ENCODE results near the gene DBN1. TPM values are rescaled to one million over a fixed set of nuclear protein-coding genes. Genes with fewer than 3 reads are reported as not detected.

DBN1 gene
- total and polyA plus RNA-seq, 9 of the 15 experiments (the other 6 are each of a cell fraction or from before 2014, with no cell fraction given) = 0.25 to 87.2 (median 27.9) TPM

- no peak for TF ChIP-seq ZNF318 (IDR thresholded peaks at IDR 0.05; ENCODE audit: borderline replicate concordance in 1 of 2, low read depth in 1 of 2)
- TF ChIP-seq MYNN (IDR thresholded peaks at IDR 0.05) = no peak; the same call in 1 of the 2 replicates
- no peak for TF ChIP-seq MYNN (CRISPR knock-in tag; IDR thresholded peaks at IDR 0.05)
- TF ChIP-seq ZNF395 (CRISPR knock-in tag; IDR thresholded peaks at IDR 0.05) = peak; percentile 61; the same call in 1 of the 2 replicates
- TF ChIP-seq ELF1 (tag; IDR thresholded peaks at IDR 0.05) = no peak
- TF ChIP-seq ZNF134 (CRISPR knock-in tag; conservative IDR thresholded peaks at IDR 0.05) = no peak
- 0 out of 2 replicates have a peak, but pooled peaks have one; percentile 7 for TF ChIP-seq TEAD4 (IDR thresholded peaks at IDR 0.05; ENCODE audit: low read length)
- TF ChIP-seq TEAD4 (CRISPR knock-in tag; IDR thresholded peaks at IDR 0.05; ENCODE audit: borderline replicate concordance) = peak; percentile 80; the same call in 1 of the 2 replicates
- peak; percentile 83 for TF ChIP-seq AFF4 (CRISPR knock-in tag; IDR thresholded peaks at IDR 0.05)
- no peak for TF ChIP-seq BCL6 (CRISPR knock-in tag; IDR thresholded peaks at IDR 0.05)
- TF ChIP-seq TARDBP (IDR thresholded peaks at IDR 0.05) = no peak
- TF ChIP-seq RNF219 (CRISPR knock-in tag; IDR thresholded peaks at IDR 0.05) = no peak
Observed at GRCh38 chr5:177427211-177427822, 46.1 kb downstream of the DBN1 start (continued).

Measured in K562 (cell line).